ENCODE measurements around the gene FUOM.
"Not testable (repeated sequence)": the region's sequence is repeated elsewhere in the genome, so short reads cannot be mapped to it uniquely, and the experiment has no call there.

FUOM gene

GRCh38 chr10:133388973-133389818 is 31.4 kb upstream of the FUOM start:
- DNase-seq (ENCODE audit: low read depth in 2 of 3, low spot score in 1 of 3), result no peak

DNA sequence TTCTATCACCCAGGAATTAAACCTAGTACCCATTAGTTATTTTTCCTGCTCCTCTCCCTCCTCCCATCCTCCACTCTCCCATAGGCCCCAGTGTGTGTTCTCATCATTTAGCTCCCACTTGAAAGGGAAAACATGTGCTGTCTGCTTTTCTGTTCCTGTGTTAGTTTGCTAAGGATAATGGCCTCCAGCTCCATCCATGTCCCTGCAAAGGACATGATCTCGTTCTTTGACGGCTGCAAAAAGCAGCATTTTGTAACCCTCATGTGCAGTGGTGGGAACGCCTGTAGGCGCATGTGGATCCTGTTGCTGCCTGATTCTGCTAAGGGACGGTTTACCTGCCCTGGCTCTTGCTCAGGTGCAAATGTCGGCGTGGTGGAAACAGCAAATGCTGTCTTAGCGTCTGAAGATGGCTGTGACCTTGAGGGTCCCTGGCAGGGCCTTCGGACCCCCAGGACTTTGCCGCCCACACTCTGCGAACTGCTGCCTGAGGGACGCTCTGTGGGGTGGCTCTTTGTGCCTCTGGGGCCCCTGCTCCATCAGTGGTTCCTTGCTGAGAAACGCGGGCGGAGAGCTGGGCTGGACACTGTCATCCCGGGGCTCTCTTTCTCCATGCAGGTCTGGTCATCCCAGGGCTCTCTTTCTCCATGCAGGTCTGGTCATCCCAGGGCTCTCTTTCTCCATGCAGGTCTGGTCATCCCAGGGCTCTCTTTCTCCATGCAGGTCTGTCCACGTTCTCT is 30.6 kb upstream of the FUOM start:
- DNase-seq (ENCODE audit: low read depth in 2 of 3, low spot score in 1 of 3), result no peak

DNA sequence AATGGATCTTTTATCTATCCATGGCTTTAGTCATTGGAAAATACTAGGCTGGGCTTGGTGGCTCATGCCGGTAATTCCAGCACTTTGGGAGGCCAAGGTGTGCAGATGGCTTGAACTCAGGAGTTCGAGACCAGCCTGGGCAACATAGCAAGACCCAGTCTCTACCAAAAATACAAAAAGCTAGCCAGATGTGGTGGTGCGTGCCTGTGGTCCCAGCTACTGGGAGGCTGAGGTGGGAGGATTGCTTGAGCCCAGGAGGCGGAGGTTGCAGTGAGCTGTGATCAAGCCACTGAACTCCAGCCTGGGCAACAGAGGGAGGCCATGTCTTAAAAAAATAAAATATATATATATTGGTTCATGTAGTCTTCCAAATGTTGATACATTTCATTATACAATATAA is 29.1 kb upstream of the FUOM start:
- not testable (repeated sequence) for DNase-seq (ENCODE audit: low read depth in 2 of 3, low spot score in 1 of 3)

GRCh38 chr10:133385214-133385613 is 27.4 kb upstream of the FUOM start:
- no peak for DNase-seq (ENCODE audit: low read depth in 2 of 3, low spot score in 1 of 3)

GRCh38 chr10:133384071-133384470 is 26.3 kb upstream of the FUOM start:
- DNase-seq (ENCODE audit: low read depth in 2 of 3, low spot score in 1 of 3), result no peak

GRCh38 chr10:133383551-133383950 is 25.7 kb upstream of the FUOM start:
- no peak for DNase-seq (ENCODE audit: low read depth in 2 of 3, low spot score in 1 of 3)

DNA sequence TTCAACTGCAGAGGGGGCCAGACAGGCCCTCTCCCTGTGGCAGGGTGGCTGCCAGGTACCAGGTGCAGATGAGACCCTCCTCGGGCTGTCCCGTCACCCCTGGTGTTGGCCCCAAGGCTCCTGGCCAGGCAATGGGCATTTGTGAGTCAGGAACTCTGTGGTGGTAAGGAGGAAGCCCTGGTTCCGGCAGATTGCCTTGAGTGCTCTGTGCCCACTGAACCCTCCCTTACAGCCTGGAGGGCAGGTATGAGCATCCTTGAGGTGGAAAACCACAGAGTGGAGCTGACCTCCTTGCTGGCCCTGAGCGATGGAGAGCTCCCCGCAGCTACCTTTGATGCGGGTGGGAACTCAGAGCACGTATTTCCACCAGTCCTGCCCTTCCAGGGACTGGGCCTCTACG is 23.2 kb upstream of the FUOM start:
- DNase-seq (ENCODE audit: low read depth in 2 of 3, low spot score in 1 of 3), result no peak

GRCh38 chr10:133379801-133380666 is 22.2 kb upstream of the FUOM start:
- DNase-seq (ENCODE audit: low read depth in 2 of 3, low spot score in 1 of 3), result no peak

DNA sequence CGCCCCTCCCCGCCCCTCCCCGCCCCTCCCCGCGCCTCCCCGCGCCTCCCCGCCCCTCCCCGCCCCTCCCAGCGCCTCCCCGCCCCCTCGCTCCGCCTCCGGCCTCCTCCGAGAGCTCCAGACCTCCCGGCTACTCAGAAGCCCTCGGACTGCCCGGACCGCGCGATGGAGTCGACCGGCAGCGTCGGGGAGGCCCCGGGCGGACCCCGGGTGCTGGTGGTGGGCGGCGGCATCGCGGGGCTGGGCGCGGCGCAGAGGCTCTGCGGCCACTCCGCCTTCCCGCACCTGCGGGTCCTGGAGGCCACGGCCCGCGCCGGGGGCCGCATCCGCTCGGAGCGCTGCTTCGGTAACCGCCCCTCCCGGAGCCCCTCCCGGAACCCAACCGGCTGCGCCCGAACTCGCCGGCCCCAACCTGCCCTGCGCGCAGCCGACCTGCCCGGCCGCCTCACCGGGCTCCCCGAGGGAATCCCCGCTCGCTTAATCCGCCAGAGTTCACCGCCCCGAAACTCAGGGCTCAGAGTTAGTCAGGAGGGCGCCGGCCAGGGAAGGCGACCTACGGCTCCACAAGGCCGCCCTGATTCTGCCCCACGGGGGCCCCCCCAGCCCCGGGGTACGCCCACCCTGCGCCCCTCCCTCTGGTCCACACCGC is 21.5 kb upstream of the FUOM start, which contains the start of gene PAOX:
Gene PAOX (plus strand): TSS at position 111 of the 649 bp plus-strand sequence. CDS start 55 bp downstream, at position 166.
- peak in 1 of 3 donors; percentile 52 for DNase-seq (ENCODE audit: low read depth in 2 of 3, low spot score in 1 of 3)

- peak in 1 of 3 donors; percentile 48 for DNase-seq (ENCODE audit: low read depth in 2 of 3, low spot score in 1 of 3)
These were observed 20.7 kb upstream of the FUOM start for GRCh38 chr10:133378251-133379096.

GRCh38 chr10:133377818-133378250 is 20.0 kb upstream of the FUOM start:
- DNase-seq (ENCODE audit: low read depth in 2 of 3, low spot score in 1 of 3), result no peak

DNA sequence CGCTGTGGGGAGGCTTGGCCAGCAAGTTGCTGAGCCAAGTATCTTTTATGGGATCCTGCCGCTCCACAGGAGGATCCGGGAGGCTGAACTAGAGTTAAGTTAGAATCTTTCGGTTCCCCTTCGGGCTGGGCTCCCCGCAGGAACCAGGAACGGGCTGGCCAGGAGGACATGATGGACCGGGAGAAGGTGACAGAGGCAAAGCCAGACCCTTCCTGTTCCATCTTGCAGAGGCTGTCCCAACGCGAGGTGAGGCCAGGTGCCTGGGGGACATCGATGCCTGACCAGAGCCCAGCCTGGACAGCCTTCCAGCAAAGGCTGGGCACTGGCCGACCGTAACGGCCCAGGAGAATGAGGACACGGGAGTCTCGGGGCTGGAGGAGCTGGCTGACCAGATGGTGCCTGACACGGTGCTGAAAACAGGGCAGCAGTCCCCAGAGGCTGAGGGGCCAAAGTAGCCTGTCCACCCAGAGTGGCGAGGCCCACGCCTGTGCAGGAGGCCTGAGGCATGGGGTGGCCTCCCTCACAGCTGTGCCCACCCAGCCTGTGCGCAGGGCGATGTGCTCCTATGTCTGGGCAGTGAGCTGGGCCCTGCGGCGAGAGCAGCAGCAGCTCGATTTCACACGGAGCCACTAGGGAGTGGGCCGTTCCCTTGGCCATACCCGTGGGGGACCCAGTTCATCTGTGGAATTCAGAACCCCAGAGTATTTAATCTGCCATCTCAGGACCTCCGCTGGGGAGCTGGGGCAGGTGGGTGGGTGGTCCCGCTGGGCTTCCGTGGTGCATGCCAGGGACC is 19.4 kb upstream of the FUOM start:
- no peak for DNase-seq (ENCODE audit: low read depth in 2 of 3, low spot score in 1 of 3)

- DNase-seq (ENCODE audit: low read depth in 2 of 3, low spot score in 1 of 3), result not testable (repeated sequence)
These were observed 18.4 kb upstream of the FUOM start for GRCh38 chr10:133376183-133376582.

DNA sequence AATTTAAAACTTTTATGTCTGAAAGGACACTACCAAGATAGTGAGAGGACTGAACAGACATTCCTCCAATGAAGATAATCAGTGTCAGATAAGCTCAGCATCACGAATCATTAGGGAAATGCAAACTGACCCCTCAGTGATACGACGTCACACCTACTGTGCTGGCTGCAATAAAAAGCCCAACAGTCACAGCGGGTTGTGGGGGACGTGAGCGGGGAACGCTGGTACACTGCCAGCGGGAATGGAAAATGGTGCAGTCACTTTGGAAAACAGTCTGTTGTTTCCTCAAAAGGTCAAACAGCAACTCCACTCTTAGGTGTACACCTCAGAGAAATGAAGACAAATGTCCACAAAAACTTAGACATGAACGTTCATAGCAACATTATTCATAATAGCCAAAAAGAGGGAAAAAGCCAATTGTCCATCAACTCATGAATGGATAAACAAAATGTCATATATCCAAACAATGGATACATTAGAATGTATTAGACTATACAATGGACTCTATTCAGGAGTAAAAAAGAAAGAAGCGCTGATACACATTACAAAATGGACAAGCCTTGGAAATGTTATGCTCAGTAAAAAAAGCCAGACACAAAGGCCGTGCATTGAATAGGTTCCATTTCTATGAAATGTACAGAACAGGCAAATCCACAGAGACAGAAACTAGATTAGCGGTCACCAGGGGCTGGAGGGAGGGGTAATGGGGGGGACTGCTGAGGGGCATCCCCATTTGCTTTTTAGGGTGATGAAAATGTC is 17.7 kb upstream of the FUOM start:
- DNase-seq (ENCODE audit: low read depth in 2 of 3, low spot score in 1 of 3), result no peak

DNA sequence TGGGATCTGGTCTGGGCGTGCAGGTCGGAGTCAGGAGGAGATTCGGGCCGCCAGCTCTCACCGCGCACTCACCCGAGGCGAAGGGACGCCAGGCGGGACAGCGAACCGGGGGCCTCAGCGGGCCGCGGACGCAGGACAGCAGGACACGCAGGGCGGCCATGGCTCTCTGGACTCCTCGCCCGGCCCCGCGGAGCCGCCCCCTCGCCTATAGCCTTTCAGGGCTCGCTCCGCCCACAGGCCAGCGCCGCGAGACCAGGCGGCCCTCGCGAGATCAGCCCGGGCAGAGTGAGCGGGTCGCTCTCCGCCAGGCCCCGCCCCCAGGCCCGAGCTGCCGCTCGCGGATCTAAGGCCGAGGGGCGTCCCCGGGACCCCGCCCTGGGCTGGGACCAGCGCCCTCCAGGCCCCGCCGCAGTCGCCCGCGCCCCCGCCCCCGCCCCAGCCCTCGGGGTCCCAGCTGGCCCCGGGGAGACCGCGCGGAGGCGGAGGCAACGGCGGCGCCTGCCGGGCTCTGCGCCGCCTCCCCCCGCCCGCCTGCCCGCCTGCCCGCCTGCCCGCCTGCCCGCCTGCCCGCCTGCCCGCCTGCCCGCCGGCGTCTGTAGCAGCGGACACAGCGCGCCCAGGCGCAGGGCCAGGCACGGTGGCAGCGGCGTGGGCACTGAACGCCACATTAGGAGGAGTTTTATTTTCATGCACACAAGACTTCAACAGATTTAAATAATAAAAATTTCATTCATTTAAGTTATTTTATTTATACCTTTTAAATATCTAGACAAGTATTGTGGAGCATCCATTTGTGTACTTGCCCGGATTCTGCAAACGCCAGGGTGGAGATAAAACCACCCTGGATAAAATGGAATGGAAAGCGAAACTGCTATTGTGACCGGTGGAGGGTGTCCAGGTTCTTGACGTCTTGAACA is 15.6 kb upstream of the FUOM start, which contains the start of gene ECHS1:
Gene ECHS1 (minus strand): TSS at position 181 of the 917 bp plus-strand sequence. CDS start 21 bp downstream, at position 160.
- DNase-seq (ENCODE audit: low read depth in 2 of 3, low spot score in 1 of 3), result peak; percentile 85 to 93 (median 92)

DNA sequence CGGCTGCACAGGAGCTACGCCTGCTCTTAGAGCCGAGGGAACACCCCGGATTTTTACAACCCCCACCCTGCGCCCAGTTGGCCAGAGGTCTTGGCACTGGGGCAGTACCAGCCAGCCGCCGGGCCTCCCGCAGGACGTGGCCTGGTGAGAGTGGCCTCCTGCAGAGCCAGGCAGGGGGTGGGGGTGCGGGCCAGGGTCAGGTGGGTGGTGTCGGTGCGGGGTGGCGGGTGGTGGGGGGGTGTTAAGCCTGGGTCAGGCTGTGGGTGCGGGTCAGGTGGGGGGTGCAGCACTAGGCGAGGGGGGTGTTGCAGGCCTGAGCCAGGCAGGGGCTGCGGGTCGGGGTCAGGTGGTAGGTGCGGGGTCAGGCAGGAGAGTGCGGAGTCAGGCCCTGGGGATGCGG is 14.7 kb upstream of the FUOM start:
- no peak for DNase-seq (ENCODE audit: low read depth in 2 of 3, low spot score in 1 of 3)

Measured in stimulated activated CD4-positive, alpha-beta T cell treated with anti-CD3 and anti-CD28 coated beads, Interleukin-12 subunit alpha, Interleukin-12 subunit beta, amount 100 ng/mL, for 48 hours (primary cell).